HG03558 (cell line): ENCODE measurements around the gene HIVEP3.

Experiments
- ATAC-seq: cut with Tn5 transposase; IDR thresholded peaks from one replicate; pipeline ENCODE4 v1.9.1; 2021; ENCODE audit warnings: moderate number of reproducible peaks; ENCODE audit not compliant: unreplicated experiment; ENCODE audit errors: extremely low read depth

HIVEP3 gene

DNA sequence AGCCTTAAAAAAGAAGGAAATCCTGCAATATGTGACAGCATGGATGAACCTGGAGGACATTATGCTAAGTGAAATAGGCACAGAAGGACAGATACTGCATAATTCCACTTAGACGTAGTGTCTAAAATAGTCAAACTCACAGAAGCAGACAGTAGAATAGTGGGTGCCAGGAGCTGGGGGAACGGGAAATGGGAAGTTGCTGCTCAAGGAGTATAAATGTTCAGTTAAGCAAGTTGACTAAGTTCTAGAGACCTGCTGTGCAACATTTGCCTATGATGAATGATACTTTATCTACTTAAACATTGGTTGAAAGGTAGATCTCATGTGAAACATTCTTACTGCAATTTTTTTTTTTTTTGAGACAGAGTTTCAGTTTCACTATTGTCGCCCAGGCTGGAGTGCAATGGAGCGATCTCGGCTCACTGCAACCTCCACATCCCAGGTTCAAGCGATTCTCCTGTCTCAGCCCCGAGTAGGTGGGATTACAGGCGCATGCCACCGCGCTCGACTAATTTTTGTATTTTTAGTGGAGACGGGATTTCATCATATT lies 197.8 kb downstream of the HIVEP3 start:
- ATAC-seq: no peak

DNA sequence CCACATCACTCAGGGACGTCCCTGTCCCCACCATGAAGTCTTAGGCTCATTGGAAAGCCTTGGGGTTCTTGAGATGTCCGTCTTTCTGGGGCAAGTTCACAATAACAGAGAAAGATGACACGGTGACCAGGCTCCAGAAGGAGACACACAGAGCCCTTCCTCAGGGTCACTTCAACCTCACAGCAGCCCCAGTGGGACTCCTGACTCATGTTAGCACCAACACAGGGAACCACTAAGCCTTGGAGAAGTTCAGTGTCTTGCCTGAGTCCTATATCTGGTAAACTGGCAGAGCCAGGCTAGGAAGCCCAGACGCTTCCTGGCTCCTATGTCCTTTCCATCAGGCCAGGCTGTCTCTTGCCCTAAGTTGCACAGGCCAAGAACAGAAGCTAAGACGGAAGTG lies 199.1 kb downstream of the HIVEP3 start:
- ATAC-seq: no peak

GRCh38 chr1:41719128-41719527 lies 199.6 kb downstream of the HIVEP3 start:
- ATAC-seq: no peak

- no peak for ATAC-seq
Measured at GRCh38 chr1:41718497-41718896, 200.2 kb downstream of the HIVEP3 start.

DNA sequence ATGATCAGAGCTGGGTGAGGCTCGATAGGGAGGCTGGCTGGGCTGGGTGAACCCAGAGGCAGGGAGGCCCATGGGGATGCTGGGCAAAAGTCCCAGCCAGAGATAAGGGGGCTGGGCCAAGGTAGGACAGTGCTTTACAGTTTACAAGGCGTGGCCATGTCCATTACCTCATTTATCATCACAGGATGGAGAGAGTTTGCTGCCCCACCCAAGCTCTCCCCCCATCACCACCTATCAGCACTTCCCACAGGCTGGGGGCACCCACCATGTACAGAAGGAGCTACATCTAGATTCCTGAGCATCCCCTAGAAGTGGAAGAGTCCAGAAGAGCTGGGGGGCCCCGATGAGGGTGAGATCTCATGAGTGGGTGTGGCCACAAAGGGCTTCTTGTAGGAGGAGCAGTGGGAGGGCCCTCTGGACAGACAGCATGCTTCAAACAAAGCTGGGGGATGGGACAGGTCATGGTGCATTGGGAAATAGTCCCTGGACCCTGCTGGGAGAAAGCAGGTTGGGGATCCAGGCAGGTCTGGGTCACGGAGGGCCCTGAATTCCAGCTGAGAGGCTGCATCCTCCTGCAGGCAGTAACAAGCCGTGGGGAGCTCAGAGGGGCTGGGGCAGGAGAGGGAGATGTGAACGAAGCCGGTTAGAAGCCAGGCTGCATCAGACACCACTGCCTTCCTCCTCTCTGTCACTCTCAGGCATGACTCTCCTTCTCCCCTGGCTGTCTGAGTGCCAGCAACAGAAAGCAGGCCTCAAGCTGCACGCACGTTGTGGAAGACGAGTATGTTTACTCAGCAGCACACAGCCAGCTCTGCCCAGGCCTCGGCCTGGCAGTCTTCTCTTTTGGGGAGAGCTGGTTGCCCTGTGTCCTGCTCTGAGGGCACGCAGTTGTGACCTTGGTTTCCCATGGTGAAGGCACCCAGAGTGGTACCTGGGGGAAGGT lies 202.3 kb downstream of the HIVEP3 start:
- ATAC-seq: no peak

GRCh38 chr1:41715441-41716095 lies 203.2 kb downstream of the HIVEP3 start:
- ATAC-seq: no peak

DNA sequence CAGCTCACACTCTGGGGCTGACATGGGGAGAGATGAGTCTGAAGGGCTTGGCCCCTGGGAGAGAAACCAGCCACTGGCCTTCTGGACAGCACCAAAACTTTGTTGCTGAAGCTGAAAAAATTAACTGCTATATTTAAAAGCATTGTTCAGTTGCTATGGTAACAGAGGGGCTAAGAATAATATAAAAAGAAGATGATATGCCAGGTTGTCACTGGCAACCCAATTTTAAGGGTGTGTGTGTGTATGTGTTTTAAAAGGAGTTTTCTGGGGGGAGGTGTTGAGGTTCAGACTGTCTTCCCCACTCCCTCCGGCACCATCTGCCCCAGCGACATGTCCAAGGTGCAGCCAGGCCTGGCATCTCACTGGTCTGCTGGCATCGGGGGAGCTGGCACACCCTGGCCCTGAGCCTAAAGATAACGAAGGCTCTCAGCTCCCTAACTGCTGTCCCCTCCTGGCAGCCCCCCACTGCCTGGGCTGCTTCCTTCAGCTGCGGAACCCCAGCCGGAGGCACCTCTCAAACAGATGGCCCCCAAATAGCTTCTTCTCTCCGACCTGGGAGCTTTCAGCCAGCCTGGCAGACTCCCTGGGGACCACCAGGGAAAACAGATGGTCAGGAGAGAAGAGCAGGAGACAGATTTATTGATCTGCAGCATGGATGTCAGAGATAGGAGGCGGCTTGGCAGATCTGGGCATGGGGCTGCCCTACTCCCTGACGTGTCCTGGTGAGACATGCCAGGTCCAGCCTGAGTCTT lies 203.9 kb downstream of the HIVEP3 start:
- ATAC-seq: no peak

GRCh38 chr1:41713557-41714327 lies 205.0 kb downstream of the HIVEP3 start:
- no peak for ATAC-seq

- no peak for ATAC-seq
Measured at GRCh38 chr1:41713141-41713540, 205.6 kb downstream of the HIVEP3 start.

- no peak for ATAC-seq
Measured at GRCh38 chr1:41712695-41713094, 206.0 kb downstream of the HIVEP3 start.

GRCh38 chr1:41712081-41712480 lies 206.6 kb downstream of the HIVEP3 start:
- ATAC-seq: no peak

- no peak for ATAC-seq
Measured at GRCh38 chr1:41711581-41711980, 207.1 kb downstream of the HIVEP3 start.

DNA sequence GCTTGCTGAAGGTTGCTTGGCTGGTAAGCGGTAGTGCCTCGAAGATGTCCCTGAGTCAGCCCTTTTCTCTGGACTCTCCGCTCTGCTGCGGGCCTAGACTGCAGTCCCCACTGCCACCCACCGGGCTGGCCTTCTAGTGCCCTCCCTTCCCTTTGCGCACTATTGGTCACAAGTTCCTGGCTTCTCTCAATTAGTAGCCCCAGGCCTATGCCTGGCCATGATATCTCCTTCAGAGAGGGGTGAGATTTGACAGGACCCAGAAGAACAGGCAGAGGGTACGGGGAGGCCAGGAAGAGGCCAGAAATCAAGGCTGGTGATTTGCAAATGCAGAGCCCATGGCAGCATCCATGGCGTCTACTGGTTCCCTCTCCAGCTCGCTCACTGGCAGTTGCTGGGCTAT lies 207.7 kb downstream of the HIVEP3 start:
- no peak for ATAC-seq

DNA sequence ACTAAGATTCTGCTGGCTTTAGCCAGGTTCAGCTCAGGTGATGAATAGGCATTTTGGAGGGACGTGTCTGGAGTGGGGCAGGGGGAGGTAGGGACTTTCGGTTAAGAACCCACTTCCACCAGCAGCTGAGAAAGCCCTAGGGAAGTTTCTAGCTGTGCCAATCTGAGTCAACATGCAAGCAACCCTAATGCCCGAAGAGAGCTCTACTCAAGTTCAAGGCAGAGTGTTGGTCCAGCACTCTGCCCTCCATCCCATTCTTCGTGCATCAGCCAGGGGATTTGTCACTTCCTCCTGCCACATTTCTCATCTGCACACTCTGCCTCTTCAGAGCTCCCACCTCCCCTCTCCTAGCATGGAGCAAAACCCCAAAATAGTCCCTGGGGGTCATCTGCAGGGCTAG lies 208.8 kb downstream of the HIVEP3 start:
- ATAC-seq: no peak

DNA sequence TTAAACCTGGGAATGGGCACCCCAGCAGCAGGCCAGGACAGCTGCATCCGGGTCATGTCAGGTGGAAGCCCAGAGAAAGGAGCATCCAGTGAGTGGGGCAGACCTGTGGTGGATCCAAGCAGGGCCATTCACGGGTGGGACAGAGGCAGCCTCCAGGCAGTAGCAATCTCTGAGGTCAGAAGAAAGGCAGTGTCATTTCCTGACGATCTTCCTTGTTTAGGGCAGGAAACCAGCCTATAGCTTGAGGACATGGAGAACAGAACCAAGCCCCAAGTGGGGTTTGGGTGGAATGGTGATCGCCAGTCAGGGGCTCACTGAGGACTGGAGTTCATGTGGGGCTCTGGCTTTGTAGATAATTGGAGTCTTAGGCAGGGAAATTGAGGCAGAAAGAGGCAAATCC lies 209.4 kb downstream of the HIVEP3 start:
- no peak for ATAC-seq

DNA sequence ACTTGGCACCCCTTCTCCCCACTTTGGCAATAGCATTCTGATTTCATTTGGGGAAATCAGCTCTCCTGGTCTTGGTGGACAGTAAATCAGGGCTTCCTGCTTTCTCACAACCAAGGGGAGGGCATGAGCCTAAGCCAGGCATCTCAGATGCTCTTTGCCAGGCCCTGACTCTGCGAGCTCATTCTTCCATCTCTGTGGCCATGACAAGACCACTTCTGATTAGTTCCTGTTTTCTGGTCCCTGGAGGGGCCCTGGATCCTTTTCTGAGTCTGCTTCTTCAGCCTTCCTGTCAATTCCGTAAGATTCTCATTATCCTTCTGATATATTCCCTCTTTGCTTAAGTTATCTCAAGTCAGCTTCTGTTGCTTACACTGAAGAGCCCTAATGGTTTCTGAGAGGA lies 210.4 kb downstream of the HIVEP3 start:
- ATAC-seq: no peak

- no peak for ATAC-seq
Measured at GRCh38 chr1:41707793-41708192, 210.9 kb downstream of the HIVEP3 start.

DNA sequence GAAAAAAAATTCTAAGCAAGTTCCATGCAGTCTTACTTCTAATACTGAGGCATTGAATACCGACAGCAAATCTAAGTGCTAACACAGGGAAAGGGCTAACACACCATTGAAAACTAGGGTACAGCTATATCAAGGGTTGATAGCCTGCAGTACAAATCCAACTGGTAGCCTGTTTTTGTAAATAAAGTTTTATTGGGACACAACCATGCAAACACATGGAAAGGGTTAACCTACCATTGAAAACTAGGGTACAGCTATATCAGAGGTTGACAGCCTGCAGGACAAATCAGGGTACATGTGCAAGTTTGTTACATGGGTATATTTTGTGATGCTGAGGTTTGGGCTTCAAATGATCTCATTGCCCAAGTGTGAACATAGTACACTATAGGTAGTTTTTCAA lies 212.9 kb downstream of the HIVEP3 start:
- no peak for ATAC-seq

- no peak for ATAC-seq
Measured at GRCh38 chr1:41704196-41704595, 214.5 kb downstream of the HIVEP3 start.

DNA sequence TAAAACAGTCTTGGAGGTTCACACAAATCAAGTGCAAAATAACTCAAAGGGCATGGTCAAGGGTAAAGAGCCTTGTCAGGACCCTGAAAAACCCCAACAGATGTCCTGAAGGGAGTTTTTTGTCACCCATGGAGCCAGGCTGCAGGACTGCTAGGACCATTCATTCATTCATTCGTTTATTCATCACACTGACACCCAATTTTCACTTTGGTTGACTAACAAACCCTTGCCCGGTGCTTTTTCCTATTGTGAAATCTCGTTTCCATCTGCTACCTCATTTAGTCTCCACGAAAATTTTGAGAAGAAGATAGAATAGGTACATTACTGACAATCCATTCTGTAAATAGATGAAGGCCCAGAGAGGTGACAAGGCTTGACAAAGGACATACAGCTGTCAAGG lies 216.0 kb downstream of the HIVEP3 start:
- ATAC-seq: no peak
